SKM-1 treated with dmso at 0.1 percent for 144 hours (cell line): Measurements from ENCODE around the gene PDE4C.
A peak's percentile ranks its signal among the peaks of the same experiment; 100 is the strongest.

ENCODE experiments used
- DNase-seq: peaks from one replicate; lab custom pipeline; 2025; ENCODE audit not compliant: unreplicated experiment; lab: John Stamatoyannopoulos, UW

The PDE4C gene

GRCh38 chr19:18202778-18203407 is 23.3 kb downstream of the PDE4C start:
- DNase-seq, result no peak

DNA sequence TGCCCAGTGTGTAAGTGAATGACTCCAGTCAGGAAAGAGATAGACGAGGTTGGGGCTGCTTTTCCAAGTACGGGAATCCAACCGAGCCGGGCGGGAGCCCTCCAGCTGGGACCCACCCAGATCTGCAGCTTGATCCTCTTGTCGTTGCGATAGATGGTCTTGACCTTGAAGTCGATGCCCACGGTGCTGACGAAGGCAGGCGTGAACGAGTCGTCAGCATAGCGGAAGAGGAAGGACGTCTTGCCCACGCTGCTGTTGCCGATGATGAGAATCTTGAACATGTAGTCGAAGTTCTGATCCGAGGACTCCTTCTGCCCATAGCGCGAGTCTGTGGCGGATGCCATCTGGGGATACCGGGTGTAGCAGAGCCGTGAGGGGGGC is 23.9 kb downstream of the PDE4C start:
- no peak for DNase-seq

DNA sequence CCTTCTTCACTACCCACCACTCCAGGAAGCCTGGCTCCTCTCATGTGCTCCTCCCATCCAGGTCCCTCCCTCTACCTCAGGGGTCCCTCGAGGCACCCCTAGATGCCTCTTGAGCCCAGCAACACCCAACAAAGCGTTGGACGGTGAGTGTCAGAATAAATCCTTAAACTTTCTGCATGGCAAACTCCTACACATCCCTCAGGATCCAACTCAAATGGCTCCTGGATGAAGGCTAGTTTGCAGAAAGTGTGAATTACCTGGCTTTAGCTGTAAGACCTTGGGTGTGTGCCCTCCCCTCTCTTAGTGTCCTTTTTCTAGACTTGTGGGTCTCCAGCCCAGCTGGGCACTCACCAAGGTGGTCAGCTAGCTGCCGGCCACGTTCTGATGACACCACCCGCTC is 27.9 kb downstream of the PDE4C start:
- no peak for DNase-seq

- no peak for DNase-seq
Measured at GRCh38 chr19:18197941-18198340, 28.3 kb downstream of the PDE4C start.

DNA sequence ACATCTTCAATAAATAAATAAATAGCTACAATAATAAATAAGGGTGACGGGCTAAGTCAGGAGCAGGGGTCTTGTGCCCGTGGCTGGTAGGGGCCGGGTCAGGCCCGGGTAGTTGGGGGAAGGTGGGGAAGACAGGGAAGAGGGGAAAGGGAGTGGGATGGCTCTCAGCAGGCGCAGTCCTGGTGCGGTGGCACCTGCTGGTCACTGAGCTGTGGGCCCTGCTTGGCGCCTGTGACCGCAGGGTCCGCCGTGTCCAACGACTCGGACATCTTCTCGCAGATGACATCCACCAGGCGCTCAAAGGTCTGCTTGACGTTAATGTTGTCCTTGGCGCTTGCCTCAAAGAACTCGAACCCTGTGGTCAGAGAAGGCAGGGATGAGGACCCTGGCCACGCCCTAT is 28.9 kb downstream of the PDE4C start:
- DNase-seq, result no peak

GRCh38 chr19:18196511-18196845 is 29.8 kb downstream of the PDE4C start:
- DNase-seq, result no peak

GRCh38 chr19:18194554-18195238 is 31.5 kb downstream of the PDE4C start:
- DNase-seq, result no peak

DNA sequence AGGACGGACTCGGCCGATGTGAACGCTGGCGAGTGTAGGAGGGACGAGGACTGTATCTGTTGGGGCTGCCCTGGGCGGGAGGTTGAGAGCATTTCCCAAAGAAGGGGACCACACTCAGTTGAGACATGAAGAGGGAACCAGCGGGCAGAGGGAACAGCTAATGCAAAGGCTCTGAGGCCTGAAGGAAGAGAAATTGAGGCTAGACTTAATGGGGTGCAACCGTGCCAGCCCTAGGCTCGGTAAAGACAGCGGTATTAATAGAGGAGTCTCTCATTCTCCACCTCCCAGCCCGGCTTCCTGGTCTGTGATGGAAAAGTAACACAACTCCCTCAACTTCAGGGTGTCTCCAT is 32.1 kb downstream of the PDE4C start:
- DNase-seq, result no peak

DNA sequence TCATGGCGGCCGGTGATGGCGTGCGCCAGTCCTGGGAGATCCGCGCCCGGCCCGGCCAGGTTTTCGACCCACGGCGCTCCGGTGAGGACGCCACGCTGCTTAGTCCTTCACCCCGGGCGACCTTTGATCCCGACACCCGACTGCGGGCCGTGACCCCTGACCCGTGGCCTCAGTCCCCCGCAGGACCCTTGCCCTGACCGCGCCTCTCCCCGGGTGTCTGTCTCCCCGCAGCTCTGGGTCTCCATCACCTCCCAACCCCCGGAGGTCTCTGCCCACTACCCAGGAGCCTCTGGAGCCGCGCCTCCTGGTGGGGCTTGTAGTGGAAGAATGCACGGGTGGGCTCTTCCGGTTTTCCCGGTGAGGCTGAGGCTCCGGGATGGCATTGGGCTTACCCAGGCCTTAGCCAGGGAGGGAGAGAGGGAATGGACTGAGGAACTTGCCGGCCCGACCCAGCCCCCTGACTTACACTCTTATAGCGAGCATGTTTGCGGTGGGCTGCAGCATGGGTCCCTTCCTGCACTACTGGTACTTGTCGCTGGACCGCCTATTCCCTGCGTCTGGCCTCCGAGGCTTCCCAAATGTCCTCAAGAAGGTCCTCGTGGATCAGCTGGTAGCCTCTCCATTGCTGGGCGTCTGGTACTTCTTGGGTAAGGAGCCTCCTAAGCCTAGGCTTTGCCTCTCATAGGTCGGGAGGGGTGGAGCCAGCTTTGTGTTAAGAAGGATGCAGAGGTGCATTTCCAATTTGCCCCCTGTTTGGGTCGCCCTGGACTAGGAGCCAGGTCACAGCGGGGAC is 32.7 kb downstream of the PDE4C start:
- no peak for DNase-seq

DNA sequence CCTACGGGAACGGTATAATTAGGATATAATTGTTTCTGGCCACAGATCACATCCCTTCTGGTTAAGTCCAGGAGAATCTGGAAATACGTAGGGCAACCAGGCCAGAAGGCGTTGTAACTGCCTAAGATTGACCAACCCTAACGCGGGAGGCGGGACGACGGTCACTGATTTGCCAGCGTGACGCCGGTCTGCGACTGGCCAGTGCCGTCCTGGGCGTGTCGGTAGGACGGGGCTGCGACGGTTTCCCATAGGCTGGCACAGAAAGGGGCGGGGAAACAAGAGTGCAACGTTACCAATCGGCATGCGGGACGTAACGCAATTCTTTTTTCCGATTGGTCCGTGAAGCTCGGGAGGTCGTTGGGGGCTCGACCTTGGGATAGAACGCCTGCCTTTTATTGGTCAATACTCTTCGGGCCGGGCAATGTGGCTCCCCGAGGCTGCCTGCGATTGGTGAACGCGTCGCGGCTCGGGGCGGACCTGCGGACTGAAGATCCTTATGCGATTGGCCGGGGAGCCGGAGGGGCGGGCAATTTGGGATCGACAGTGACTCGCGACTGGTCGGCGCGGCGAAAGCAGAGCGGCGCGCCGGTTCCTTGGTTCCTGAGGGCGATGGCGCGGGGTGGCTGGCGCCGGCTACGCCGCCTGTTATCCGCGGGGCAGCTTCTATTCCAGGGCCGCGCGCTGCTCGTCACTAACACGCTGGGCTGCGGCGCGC is 33.4 kb downstream of the PDE4C start, which contains the start of gene MPV17L2:
Gene MPV17L2, plus strand, starts transcription at position 546 of the 715 bp plus-strand sequence. Its CDS starts 64 bp downstream, at position 610.
- DNase-seq, result peak; percentile 99

DNA sequence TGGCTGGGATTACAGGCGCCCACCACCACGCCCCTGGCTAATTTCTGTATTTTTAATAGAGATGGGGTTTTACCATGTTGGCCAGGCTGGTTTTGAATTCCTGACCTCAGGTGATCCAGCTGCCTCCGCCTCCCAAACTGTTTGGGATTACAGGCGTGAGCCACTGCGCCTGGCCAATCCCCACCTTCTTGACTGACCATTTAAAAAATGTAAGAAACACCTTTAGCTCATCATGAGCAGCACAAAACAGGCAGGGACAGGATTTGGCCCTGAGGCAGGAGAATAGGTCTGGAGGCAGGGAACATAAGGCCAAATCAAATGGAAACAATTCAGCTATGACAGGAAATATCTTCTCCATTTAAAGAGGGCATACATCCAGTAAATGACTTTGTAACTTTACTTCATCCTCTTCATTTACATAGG is 34.6 kb downstream of the PDE4C start:
- DNase-seq, result no peak

- DNase-seq, result no peak
Measured at GRCh38 chr19:18190278-18190677, 36.0 kb downstream of the PDE4C start.

DNA sequence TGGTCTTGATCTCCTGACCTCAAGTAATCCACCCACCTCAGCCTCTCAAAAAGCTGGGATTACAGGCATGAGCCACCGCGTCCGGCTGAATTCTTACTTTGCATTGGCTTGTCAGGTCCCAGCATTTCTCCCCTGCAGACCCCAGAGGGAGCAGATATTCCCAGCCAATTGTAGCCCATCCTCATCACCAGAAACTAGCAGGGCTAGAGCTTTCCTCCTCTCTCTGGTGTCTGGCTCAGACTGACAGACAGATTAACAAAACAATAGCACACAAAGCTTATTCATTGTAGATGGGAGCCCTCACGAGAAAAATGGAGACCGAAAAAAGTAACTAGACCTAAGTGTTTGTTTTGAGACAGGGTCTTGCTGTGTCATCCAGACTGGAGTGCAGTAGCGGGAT is 40.7 kb downstream of the PDE4C start:
- DNase-seq, result no peak

DNA sequence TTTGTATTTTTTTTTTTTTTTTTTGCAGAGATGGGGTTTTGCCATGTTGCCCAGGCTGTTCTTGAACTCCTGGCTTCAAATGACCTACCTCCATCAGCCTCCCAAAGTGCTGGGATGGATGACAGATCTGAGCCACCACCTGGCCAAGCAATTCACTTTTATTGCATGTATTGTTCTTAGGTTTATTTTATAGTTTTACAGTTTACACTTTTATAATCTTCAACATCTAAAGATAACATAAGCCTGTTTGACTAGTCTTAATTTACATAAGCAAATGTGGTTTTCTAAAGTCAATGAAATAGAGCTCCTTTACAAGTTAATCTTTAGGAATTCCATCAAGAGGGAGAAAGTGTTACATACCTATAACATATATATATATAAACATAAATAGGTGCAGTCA is 42.7 kb downstream of the PDE4C start:
- DNase-seq, result no peak

GRCh38 chr19:18179957-18180356 is 46.3 kb downstream of the PDE4C start:
- peak; percentile 27 for DNase-seq

DNA sequence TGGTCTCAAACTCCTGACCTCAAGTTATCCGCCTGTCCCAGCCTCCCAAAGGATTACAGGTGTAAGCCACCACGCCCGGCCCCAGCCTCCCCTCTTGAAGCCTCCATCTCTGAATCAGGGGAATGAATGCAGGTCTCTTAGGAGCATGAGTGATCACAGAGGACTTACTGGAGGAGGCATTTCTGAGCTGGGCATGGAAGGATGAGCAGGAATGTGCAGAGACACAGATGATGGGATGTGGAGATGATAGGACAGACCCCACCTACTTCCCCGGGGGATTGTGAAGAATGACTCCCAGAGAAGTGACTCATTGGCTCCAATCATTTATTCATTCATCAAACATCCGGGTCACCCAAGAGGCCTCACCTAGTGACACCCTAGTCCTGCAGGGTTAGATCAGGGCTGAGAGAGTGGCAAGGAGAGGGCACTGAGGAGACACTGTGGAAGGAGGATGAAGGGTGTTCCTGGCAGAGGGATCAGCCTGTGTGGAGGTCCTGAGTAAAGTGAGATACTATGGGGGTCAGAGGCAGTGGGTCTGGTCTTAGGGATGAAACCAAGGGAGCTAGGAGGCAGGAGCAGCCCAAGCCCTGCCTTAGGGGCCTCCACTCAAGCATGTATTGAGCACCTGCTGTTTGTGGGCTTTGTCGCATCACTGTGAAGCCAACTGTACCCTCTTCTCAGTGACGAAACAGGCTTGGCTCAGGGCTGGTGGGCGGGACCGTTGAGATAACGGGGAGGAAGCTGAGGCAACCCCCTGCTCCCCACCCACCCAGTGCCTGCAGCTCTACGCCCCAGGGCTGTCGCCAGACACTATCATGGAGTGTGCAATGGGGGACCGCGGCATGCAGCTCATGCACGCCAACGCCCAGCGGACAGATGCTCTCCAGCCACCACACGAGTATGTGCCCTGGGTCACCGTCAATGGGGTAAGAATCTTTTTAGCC is 49.6 kb downstream of the PDE4C start:
- no peak for DNase-seq

DNA sequence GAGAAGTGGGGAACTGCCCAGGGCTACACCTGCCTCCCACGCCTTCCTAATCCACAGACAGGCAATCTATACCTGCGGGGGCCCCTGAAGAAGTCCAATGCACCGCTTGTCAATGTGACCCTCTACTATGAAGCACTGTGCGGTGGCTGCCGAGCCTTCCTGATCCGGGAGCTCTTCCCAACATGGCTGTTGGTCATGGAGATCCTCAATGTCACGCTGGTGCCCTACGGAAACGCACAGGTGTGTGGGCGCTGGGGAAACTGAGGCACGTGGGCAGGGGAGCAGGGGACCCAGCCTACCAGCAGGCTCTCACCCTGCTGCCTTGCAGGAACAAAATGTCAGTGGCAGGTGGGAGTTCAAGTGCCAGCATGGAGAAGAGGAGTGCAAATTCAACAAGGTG is 51.3 kb downstream of the PDE4C start:
- no peak for DNase-seq
